HG03045 (cell line): ENCODE data around the gene ANP32A.

Experiments used
- ATAC-seq: cut with Tn5 transposase; IDR thresholded peaks from one replicate; pipeline ENCODE4 v1.9.1; 2021; ENCODE audit warnings: mild to moderate bottlenecking, moderate library complexity; ENCODE audit not compliant: unreplicated experiment

The ANP32A gene

GRCh38 chr15:68784206-68784605 is 36.5 kb downstream of the ANP32A start:
- ATAC-seq = no peak

GRCh38 chr15:68783226-68784058 is 37.3 kb downstream of the ANP32A start:
- no peak for ATAC-seq

- no peak for ATAC-seq
Measured at GRCh38 chr15:68782589-68783161, 38.0 kb downstream of the ANP32A start.

- ATAC-seq = no peak
Measured at GRCh38 chr15:68781766-68782588, 38.7 kb downstream of the ANP32A start.

- ATAC-seq = no peak
Measured at GRCh38 chr15:68781217-68781616, 39.5 kb downstream of the ANP32A start.

GRCh38 chr15:68778876-68779275 is 41.8 kb downstream of the ANP32A start:
- ATAC-seq = no peak

- ATAC-seq = no peak
Measured at GRCh38 chr15:68776477-68777270, 44.0 kb downstream of the ANP32A start.

GRCh38 chr15:68775671-68776476 is 44.8 kb downstream of the ANP32A start:
- ATAC-seq = no peak

GRCh38 chr15:68775236-68775577 is 45.5 kb downstream of the ANP32A start:
- ATAC-seq = no peak

- no peak for ATAC-seq
Measured at GRCh38 chr15:68774521-68775235, 46.0 kb downstream of the ANP32A start.

GRCh38 chr15:68774120-68774519 is 46.6 kb downstream of the ANP32A start:
- no peak for ATAC-seq

- ATAC-seq = no peak
Measured at GRCh38 chr15:68773036-68773435, 47.7 kb downstream of the ANP32A start.

- no peak for ATAC-seq
Measured at GRCh38 chr15:68770216-68770615, 50.5 kb downstream of the ANP32A start.

GRCh38 chr15:68769702-68770101 is 51.0 kb downstream of the ANP32A start:
- ATAC-seq = no peak

- ATAC-seq = no peak
Measured at GRCh38 chr15:68768321-68768720, 52.4 kb downstream of the ANP32A start.

GRCh38 chr15:68767833-68768232 is 52.9 kb downstream of the ANP32A start:
- ATAC-seq = no peak

- no peak for ATAC-seq
Measured at GRCh38 chr15:68765602-68766368, 54.9 kb downstream of the ANP32A start.

- no peak for ATAC-seq
Measured at GRCh38 chr15:68764090-68764489, 56.6 kb downstream of the ANP32A start.

GRCh38 chr15:68763063-68763462 is 57.6 kb downstream of the ANP32A start:
- ATAC-seq = no peak
